ENCODE data around the gene MON2.
A peak's percentile ranks its signal among the peaks of the same experiment; 100 is the strongest.
"Not testable (repeated sequence)": the region's sequence is repeated elsewhere in the genome, so short reads cannot be mapped to it uniquely, and the experiment has no call there.

The MON2 gene

DNA sequence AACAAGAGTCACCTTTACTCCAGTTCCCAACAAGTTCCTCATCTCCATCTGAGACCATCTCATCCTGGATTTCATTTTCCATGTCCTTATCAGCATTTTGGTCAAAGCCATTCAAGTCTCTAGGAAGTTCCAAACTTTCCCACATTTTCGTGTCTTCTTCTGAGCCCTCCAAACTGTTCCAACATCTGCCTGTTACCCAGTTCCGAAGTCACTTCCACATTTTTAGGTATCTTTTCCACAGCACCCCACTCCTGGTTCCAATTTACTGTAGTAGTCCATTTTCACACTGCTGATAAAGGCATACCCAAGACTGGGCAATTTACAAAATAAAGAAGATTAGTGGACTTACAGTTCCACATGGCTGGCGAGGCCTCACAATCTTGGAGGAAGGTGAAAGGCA lies 47.5 kb downstream of the MON2 start:
- DNase-seq; H3K27me3 Mint-ChIP-seq; H3K27ac Mint-ChIP-seq; ATAC-seq (replicated peaks); H3K4me3 Mint-ChIP-seq; H3K9me3 Mint-ChIP-seq: not testable (repeated sequence)
- H3K4me1 Mint-ChIP-seq (ENCODE audit: low read depth in 2 of 2), result peaks cover 3 to 18% of the 10 kb centered on the region in 2 donors
- H3K36me3 Mint-ChIP-seq (ENCODE audit: insufficient read depth), result peaks cover 25% of the 10 kb centered on the region

DNA sequence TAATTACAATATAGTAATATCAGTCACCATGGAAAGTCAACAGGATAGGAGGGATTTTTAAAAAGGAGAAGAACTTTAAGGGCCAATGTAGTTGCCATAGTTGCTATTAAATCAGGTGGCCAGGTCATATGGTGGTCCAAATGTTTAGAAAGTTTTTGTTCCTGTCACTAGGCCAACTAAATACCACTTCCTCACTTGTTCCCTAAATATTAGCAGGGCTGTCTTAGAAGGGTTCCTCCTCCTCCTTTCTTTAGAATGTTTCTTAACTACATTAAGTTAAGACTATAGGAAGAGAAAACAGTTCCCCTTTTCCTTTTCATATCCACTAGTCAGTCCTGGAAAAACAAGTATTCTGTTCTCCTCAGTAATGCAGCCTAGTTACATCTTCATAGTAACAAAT lies 50.3 kb downstream of the MON2 start:
- no peak overlapping the region for H3K27ac Mint-ChIP-seq

DNA sequence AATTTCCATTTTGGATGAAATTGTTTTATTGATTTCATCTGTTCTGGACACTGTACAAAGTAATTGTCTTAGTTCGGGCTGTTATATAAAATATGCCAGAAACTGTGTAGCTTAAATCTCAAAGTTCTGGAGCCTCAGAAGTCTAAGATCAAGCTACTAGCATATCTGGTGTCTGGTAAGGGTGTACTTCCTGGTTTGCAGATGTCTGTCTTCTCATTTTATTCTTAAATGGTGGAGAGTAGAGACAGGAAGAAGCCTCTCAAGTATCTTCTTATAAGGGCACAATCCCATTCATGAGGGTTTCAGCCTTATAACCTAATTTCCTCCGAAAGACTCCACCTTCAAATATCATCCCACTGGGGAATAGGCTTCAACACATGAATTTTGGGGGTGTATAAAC lies 51.3 kb downstream of the MON2 start:
- ATAC-seq (replicated peaks) (no peak), DNase-seq (no peak)
- Mint-ChIP-seq H3K4me1 (ENCODE audit: low read depth in 2 of 2) (peaks cover 3 to 12% of the 10 kb centered on the region in 2 donors), H3K27ac (peak overlapping the region in 1 of 2 donors; percentile 70), H3K36me3 (ENCODE audit: insufficient read depth) (peaks cover 18% of the 10 kb centered on the region), H3K4me3 (no peak overlapping the region), H3K27me3 (no peaks in the 10 kb centered on the region), H3K9me3 (no peaks in the 10 kb centered on the region)

More for the DNA sequence above, 50.3 kb downstream of the MON2 start:
- ATAC-seq (replicated peaks) (no peak), DNase-seq (no peak)
- no peaks in the 10 kb centered on the region for H3K9me3 Mint-ChIP-seq
- no peaks in the 10 kb centered on the region for H3K27me3 Mint-ChIP-seq
- H3K36me3 Mint-ChIP-seq (ENCODE audit: insufficient read depth), result peaks cover 20% of the 10 kb centered on the region
- peaks cover 3 to 13% of the 10 kb centered on the region in 2 donors for H3K4me1 Mint-ChIP-seq (ENCODE audit: low read depth in 2 of 2)
- H3K4me3 Mint-ChIP-seq, result no peak overlapping the region

DNA sequence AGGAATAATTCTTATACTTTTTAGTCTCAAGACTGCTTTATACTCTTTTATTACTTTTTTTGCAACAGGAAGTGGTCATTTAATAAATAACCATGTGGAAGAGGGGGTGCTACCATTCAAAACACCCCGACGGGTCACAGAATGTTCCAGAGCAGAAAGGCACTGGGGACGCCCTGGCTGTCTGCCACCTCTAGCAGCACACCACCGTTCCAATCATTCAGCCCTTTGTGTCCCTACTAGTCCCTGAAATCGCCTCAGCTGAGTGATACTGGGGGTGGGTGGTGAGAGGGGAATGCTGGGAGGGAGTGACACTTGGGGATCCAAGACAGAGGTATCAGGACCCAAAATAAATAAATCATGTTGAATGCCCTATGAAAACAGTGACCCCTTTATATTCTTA lies 52.4 kb downstream of the MON2 start:
- H3K9me3 Mint-ChIP-seq, result no peaks in the 10 kb centered on the region
- ATAC-seq (replicated peaks) (no peak), DNase-seq (no peak)
- no peak overlapping the region for H3K4me3 Mint-ChIP-seq
- H3K36me3 Mint-ChIP-seq (ENCODE audit: insufficient read depth), result peaks cover 18% of the 10 kb centered on the region
- H3K27me3 Mint-ChIP-seq, result no peaks in the 10 kb centered on the region
- peaks cover 3 to 12% of the 10 kb centered on the region in 2 donors for H3K4me1 Mint-ChIP-seq (ENCODE audit: low read depth in 2 of 2)
- peak overlapping the region in 1 of 2 donors; percentile 70 for H3K27ac Mint-ChIP-seq

DNA sequence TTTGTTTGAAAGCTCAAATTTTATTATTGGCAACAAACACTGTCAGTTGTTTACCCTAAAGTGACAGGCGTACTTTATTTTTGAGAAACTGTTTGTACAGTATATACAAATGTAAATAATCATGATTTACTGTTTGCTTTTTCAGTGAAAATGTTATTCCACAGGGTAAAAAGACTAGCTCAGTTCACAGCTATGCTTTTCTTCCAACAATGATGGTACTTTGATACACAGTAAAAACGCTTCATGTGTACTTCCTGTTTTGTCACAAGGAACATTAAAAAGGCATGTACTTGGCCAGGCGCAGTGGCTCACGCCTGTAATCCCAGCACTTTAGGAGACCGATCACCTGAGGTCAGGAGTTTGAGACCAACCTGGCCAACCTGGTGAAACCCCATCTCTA lies 53.7 kb downstream of the MON2 start:
- no peak for ATAC-seq (replicated peaks)
- no peak for DNase-seq
- no peaks in the 10 kb centered on the region for H3K27me3 Mint-ChIP-seq
- no peaks in the 10 kb centered on the region for H3K9me3 Mint-ChIP-seq
- no peak overlapping the region for H3K4me3 Mint-ChIP-seq
- peaks cover 3 to 12% of the 10 kb centered on the region in 2 donors for H3K4me1 Mint-ChIP-seq (ENCODE audit: low read depth in 2 of 2)
- H3K27ac Mint-ChIP-seq, result no peak overlapping the region
- peaks cover 18% of the 10 kb centered on the region for H3K36me3 Mint-ChIP-seq (ENCODE audit: insufficient read depth)

DNA sequence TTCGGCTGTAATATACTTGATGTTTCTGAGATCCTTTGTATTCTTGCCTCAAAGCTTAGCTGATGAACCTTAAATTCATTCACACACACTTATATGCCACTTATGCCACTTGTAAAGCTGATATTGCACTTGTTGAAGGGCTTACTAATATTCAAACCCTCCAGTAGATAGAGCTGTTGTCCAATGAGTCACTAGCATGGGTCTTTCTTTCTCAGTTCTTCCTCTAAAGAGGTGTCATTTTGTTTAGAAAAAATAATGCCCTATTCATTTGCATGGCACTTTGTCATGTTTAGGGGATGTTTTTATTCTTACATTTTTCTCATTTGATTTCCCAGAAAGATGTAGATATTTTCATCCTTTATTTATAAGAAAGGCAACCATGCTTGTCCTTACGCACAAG lies 56.4 kb downstream of the MON2 start:
- H3K36me3 Mint-ChIP-seq (ENCODE audit: insufficient read depth), result peaks cover 26% of the 10 kb centered on the region
- H3K4me1 Mint-ChIP-seq (ENCODE audit: low read depth in 2 of 2), result peaks cover 0 to 6% of the 10 kb centered on the region in 2 donors
- no peaks in the 10 kb centered on the region for H3K27me3 Mint-ChIP-seq
- DNase-seq, result no peak
- no peaks in the 10 kb centered on the region for H3K9me3 Mint-ChIP-seq
- H3K27ac Mint-ChIP-seq, result peak overlapping the region in 1 of 2 donors; percentile 29
- no peak for ATAC-seq (replicated peaks)
- H3K4me3 Mint-ChIP-seq, result no peak overlapping the region

DNA sequence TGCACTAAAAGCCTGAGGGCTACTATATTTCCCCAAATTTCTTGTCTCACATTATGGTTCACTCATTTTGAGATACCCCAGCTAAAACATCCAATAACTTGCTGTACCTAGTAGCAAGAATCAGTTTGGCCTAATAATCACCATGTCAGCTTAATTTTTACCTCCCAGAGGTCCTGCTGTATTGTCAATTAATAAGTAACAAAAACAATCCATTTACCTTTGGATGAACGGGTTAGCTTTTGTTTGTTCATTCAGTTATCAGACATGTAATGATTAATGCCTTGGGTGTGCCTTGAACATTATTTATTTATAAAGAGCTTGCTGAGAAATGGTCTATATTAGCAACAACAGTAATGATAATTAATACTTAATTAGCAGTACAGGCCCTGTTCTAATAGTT lies 57.0 kb downstream of the MON2 start:
- H3K27ac Mint-ChIP-seq, result no peak overlapping the region
- no peaks in the 10 kb centered on the region for H3K27me3 Mint-ChIP-seq
- no peaks in the 10 kb centered on the region for H3K9me3 Mint-ChIP-seq
- no peak overlapping the region for H3K4me3 Mint-ChIP-seq
- ATAC-seq (replicated peaks), result no peak
- DNase-seq, result no peak
- H3K36me3 Mint-ChIP-seq (ENCODE audit: insufficient read depth), result peaks cover 24% of the 10 kb centered on the region
- H3K4me1 Mint-ChIP-seq (ENCODE audit: low read depth in 2 of 2), result no peaks in the 10 kb centered on the region

DNA sequence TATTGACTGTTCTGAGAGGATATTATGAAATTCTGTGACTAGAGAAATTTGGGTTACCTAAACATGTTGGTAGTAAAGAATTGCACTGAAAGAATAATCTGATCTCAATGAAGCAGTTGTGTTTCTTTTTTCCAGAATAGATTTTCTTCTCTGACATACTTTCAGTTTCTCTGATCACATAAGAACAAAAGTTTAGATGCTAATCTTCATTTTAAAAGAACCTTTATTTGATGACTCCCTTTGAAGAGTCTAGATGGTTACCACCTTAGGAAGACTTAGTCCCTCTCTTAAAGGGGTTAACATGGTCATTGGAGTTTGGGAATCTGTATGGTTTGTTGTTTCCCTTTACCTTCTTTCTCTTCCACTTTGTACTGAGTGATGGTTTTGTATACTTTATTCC lies 58.6 kb downstream of the MON2 start:
- ATAC-seq (replicated peaks) (no peak), DNase-seq (no peak)
- Mint-ChIP-seq H3K27me3 (no peaks in the 10 kb centered on the region), H3K9me3 (no peaks in the 10 kb centered on the region), H3K36me3 (ENCODE audit: insufficient read depth) (peaks cover 16% of the 10 kb centered on the region), H3K4me1 (ENCODE audit: low read depth in 2 of 2) (no peaks in the 10 kb centered on the region), H3K4me3 (no peak overlapping the region), H3K27ac (peak overlapping the region; percentile 29 to 72)

DNA sequence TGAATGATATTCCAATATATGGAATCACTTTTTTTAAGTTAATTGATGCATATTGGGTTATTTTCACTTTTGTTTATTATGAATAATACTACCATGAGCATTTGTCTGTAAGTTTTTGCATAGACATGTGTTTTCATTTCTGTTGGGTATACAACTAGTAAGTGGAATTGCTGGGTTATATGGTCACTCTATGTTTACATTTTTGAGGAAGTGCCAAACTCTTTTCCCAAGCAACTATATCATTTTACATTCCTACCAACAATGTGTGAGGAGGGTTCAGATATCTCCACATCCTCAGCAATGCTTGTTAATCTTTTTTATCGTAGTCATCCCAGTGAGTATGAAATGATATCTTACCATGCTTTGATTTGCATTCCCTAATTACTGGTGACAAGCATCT lies 64.0 kb downstream of the MON2 start:
- H3K27ac Mint-ChIP-seq, result no peak overlapping the region
- no peak overlapping the region for H3K4me3 Mint-ChIP-seq
- ATAC-seq (replicated peaks) (no peak), DNase-seq (no peak)
- no peaks in the 10 kb centered on the region for H3K9me3 Mint-ChIP-seq
- peaks cover 44% of the 10 kb centered on the region for H3K36me3 Mint-ChIP-seq (ENCODE audit: insufficient read depth)
- no peaks in the 10 kb centered on the region for H3K27me3 Mint-ChIP-seq
- H3K4me1 Mint-ChIP-seq (ENCODE audit: low read depth in 2 of 2), result peaks cover 0 to 7% of the 10 kb centered on the region in 2 donors

DNA sequence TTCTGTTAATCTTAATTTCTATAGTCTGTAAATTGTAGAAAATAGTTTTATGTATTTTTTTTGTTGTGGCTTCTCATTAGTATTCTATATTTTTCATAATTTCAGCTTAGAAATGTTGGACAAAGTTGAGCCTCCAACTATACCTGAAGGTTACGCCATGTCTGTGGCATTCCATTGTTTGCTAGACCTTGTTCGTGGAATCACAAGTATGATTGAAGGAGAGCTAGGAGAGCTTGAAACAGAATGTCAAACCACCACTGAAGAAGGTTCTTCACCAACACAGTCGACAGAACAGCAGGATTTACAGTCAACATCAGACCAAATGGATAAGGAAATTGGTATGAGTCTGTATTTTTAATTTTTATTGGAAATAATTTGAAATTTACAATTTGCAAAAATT lies 65.7 kb downstream of the MON2 start:
- no peak for ATAC-seq (replicated peaks)
- Mint-ChIP-seq H3K27me3 (no peaks in the 10 kb centered on the region), H3K36me3 (ENCODE audit: insufficient read depth) (peaks cover 46% of the 10 kb centered on the region), H3K4me3 (no peak overlapping the region), H3K27ac (no peak overlapping the region), H3K4me1 (ENCODE audit: low read depth in 2 of 2) (peaks cover 0 to 7% of the 10 kb centered on the region in 2 donors), H3K9me3 (no peaks in the 10 kb centered on the region)
- no peak for DNase-seq

DNA sequence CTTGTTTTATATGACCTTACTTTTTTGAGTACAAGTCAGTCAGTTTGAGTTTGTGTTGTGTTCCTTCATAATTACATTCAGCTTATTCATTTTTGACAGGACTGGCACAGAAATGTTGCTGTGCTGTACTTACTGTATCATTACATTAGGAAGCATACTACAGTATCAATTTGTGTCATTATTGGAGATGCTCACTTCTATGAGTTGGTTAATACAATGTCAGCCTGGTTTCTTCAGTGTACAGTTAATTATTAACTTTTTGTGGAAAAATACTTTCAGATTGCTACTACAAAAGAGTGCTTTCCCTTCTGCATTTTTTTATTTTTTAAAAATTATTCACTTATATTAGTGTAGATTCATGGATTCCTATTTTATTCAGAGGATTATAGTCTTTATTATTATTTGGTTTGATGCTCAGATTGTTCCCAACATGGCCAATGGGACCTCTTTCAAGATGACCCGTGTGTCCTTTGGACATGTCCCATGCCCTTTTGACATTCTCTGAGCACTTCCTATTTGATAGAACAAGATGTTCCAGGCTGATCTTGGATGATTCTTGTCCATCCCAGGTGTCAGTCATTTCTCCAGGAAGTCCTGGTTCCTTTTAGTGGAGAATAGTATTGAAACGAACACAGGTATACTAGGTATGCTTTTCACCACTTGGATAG lies 66.6 kb downstream of the MON2 start:
- peaks cover 0 to 7% of the 10 kb centered on the region in 2 donors for H3K4me1 Mint-ChIP-seq (ENCODE audit: low read depth in 2 of 2)
- no peak for DNase-seq
- no peaks in the 10 kb centered on the region for H3K27me3 Mint-ChIP-seq
- H3K4me3 Mint-ChIP-seq, result no peak overlapping the region
- no peaks in the 10 kb centered on the region for H3K9me3 Mint-ChIP-seq
- no peak for ATAC-seq (replicated peaks)
- peaks cover 54% of the 10 kb centered on the region for H3K36me3 Mint-ChIP-seq (ENCODE audit: insufficient read depth)
- no peak overlapping the region for H3K27ac Mint-ChIP-seq

DNA sequence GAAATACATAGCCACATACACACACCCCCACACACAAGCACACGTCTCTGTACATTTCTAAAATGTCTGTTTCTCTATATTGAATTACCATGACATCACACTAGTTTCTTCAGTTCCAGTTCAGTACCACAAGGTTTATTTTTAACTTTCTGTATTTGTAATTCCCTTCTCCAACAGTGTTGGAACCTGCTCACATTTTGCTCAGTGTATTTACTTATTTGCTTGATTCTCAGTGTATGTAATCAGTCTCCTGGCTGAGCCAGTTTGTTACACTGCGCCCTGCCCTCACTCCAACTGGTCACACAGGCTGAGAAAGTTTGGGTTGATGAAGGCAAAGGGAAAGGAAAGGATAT lies 67.1 kb downstream of the MON2 start:
- ATAC-seq (replicated peaks), result no peak
- peaks cover 57% of the 10 kb centered on the region for H3K36me3 Mint-ChIP-seq (ENCODE audit: insufficient read depth)
- no peaks in the 10 kb centered on the region for H3K27me3 Mint-ChIP-seq

DNA sequence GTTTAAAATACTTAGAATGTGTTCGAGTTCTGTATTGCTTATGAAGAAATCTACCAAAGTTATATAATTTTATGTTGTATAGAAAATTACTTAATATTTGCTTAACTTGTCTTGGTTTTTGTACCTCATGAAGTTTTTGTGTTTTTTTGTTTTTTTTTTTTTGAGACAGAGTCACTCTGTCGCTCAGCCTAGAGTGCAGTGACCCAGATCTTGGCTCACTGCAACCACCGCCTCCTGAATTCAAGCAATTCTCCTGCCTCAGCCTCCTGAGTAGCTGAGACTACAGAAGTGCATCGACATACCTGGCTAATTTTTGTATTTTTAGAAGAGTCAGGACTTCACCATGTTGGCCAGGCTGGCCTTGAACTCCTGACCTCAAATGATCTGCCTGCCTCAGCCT lies 69.9 kb downstream of the MON2 start:
- Mint-ChIP-seq H3K4me3 (no peak overlapping the region), H3K27ac (no peak overlapping the region), H3K9me3 (no peaks in the 10 kb centered on the region), H3K4me1 (ENCODE audit: low read depth in 2 of 2) (peaks cover 0 to 11% of the 10 kb centered on the region in 2 donors), H3K36me3 (ENCODE audit: insufficient read depth) (peaks cover 61% of the 10 kb centered on the region), H3K27me3 (no peaks in the 10 kb centered on the region)
- ATAC-seq (replicated peaks), result no peak
- DNase-seq, result no peak

More for the DNA sequence above, 67.1 kb downstream of the MON2 start:
- no peak for DNase-seq
- Mint-ChIP-seq H3K27ac (no peak overlapping the region), H3K9me3 (no peaks in the 10 kb centered on the region), H3K4me3 (no peak overlapping the region), H3K4me1 (ENCODE audit: low read depth in 2 of 2) (peaks cover 0 to 7% of the 10 kb centered on the region in 2 donors)

DNA sequence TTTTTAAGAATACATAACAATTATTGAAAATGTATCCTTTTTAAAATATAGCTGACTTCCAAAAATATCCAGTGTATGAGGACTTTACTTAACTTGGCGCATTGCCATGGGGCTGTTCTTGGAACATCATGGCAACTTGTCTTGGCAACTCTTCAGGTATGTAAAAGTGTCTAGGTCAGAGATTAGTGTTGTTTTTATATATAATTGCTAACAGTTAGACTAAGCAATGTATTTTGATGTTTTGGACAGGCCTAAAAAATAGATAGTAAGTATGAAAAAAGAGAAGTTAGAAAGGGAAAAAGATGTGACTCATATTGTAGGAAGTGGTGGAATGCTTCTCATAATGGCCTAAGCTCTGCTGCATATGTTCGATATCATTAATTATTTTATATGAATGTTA lies 70.9 kb downstream of the MON2 start:
- no peaks in the 10 kb centered on the region for H3K27me3 Mint-ChIP-seq
- DNase-seq (no peak), ATAC-seq (replicated peaks) (no peak)
- H3K36me3 Mint-ChIP-seq (ENCODE audit: insufficient read depth), result peaks cover 52% of the 10 kb centered on the region
- no peak overlapping the region for H3K27ac Mint-ChIP-seq
- H3K4me3 Mint-ChIP-seq, result no peak overlapping the region
- no peaks in the 10 kb centered on the region for H3K9me3 Mint-ChIP-seq
- peaks cover 0 to 8% of the 10 kb centered on the region in 2 donors for H3K4me1 Mint-ChIP-seq (ENCODE audit: low read depth in 2 of 2)
